Stimulated activated CD8-positive, alpha-beta memory T cell treated with anti-CD3 and anti-CD28 coated beads, Interleukin-4, amount 100 ng/mL, for 1 hour (primary cell): ENCODE measurements around the gene TCF12.
"Not testable (repeated sequence)": the region's sequence is repeated elsewhere in the genome, so short reads cannot be mapped to it uniquely, and the experiment has no call there.

Experiments used
- DNase-seq, 2 donors: peaks; one replicate each; pipeline ENCODE4 v3.0.0-alpha.2; 2020; ENCODE audit warnings: low read depth in 2 of 2, low spot score in 1 of 2

Gene TCF12

GRCh38 chr15:57089815-57090495 is 171.5 kb downstream of the TCF12 start:
- no peak for DNase-seq

- no peak for DNase-seq
Measured at GRCh38 chr15:57090496-57090859, 172.0 kb downstream of the TCF12 start.

GRCh38 chr15:57091636-57092035 is 173.2 kb downstream of the TCF12 start:
- no peak for DNase-seq

- no peak for DNase-seq
Measured at GRCh38 chr15:57092252-57092651, 173.8 kb downstream of the TCF12 start.

- DNase-seq, result no peak
Measured at GRCh38 chr15:57094321-57095257, 176.1 kb downstream of the TCF12 start.

- no peak for DNase-seq
Measured at GRCh38 chr15:57095896-57096295, 177.5 kb downstream of the TCF12 start.

GRCh38 chr15:57097246-57097645 is 178.8 kb downstream of the TCF12 start:
- no peak for DNase-seq

GRCh38 chr15:57097919-57098543 is 179.6 kb downstream of the TCF12 start:
- not testable (repeated sequence) for DNase-seq

GRCh38 chr15:57098896-57099295 is 180.5 kb downstream of the TCF12 start:
- DNase-seq, result no peak

- DNase-seq, result no peak
Measured at GRCh38 chr15:57100136-57100539, 181.7 kb downstream of the TCF12 start.

GRCh38 chr15:57102858-57103257 is 184.4 kb downstream of the TCF12 start:
- DNase-seq, result no peak

- DNase-seq, result no peak
Measured at GRCh38 chr15:57108296-57108695, 189.9 kb downstream of the TCF12 start.

GRCh38 chr15:57109005-57109404 is 190.6 kb downstream of the TCF12 start:
- no peak for DNase-seq

GRCh38 chr15:57111002-57111401 is 192.6 kb downstream of the TCF12 start:
- no peak for DNase-seq

- DNase-seq, result no peak
Measured at GRCh38 chr15:57112178-57112577, 193.7 kb downstream of the TCF12 start.

- no peak for DNase-seq
Measured at GRCh38 chr15:57114070-57114469, 195.6 kb downstream of the TCF12 start.

- DNase-seq, result no peak
Measured at GRCh38 chr15:57118013-57118799, 199.8 kb downstream of the TCF12 start.

- no peak for DNase-seq
Measured at GRCh38 chr15:57122080-57122840, 203.8 kb downstream of the TCF12 start.

GRCh38 chr15:57124036-57124435 is 205.6 kb downstream of the TCF12 start:
- DNase-seq, result no peak

GRCh38 chr15:57129064-57129463 is 210.6 kb downstream of the TCF12 start:
- DNase-seq, result no peak
